HTR-8/SVneo (cell line): ENCODE results near the gene CD300H.
"Not testable (repeated sequence)": the region's sequence is repeated elsewhere in the genome, so short reads cannot be mapped to it uniquely, and the experiment has no call there.

ENCODE experiments used
- DNase-seq: peaks from one replicate; pipeline ENCODE4 v3.0.0; 2011; ENCODE audit warnings: low spot score, mixed read lengths; ENCODE audit not compliant: insufficient read length
- FAIRE-seq: peaks from 2 replicates; lab custom pipeline; 2011; peaks lifted over from hg19 to GRCh38; lab: Jason Lieb, UNC

The CD300H gene

GRCh38 chr17:74530831-74531150, 36.5 kb downstream of the CD300H start:
- FAIRE-seq: no peak

DNA sequence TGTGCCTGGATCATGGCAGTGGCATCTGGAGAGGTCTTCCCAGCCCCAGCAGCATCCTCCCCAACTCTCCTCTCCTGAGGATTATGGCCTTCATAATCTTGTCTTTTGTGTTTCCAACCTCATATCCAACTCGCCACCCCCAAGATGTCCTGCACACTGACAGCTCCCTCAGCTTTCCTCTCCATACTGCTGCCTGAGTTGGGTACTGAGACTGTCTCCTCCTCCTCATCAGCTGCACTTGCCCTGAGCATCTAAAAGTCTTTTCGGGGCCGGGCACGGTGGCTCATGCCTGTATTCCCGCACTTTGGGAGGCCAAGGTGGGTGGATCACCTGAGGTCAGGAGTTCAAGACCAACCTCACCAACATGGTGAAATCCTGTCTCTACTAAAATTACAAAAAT, 38.1 kb downstream of the CD300H start:
- DNase-seq (no peak), FAIRE-seq (no peak)

More at GRCh38 chr17:74530831-74531150, 36.5 kb downstream of the CD300H start:
- no peak for DNase-seq

- DNase-seq: no peak
- no peak for FAIRE-seq
Measured at GRCh38 chr17:74528491-74529199, 38.7 kb downstream of the CD300H start.

- FAIRE-seq (no peak), DNase-seq (no peak)
Measured at GRCh38 chr17:74527756-74528155, 39.6 kb downstream of the CD300H start.

DNA sequence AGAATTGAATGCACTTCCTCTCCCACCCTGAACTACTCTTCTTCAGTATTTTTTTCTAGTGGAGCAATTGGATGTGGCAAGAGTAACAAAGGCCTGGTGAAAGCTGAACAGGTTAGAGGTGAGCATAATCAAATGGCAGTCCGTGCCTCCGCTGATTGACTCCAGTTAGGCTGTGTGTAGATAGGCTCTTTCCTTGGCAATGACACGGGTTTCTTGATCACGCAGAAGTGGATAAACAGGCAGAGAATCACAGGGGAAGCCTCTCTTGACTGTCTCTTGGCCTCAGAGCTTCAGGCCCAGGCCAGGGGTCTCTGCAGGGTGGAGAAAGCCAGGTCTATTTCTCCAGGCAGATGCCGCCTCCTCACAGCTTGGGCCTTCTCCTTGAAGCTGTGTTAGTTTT, 40.2 kb downstream of the CD300H start:
- FAIRE-seq (no peak), DNase-seq (no peak)

DNA sequence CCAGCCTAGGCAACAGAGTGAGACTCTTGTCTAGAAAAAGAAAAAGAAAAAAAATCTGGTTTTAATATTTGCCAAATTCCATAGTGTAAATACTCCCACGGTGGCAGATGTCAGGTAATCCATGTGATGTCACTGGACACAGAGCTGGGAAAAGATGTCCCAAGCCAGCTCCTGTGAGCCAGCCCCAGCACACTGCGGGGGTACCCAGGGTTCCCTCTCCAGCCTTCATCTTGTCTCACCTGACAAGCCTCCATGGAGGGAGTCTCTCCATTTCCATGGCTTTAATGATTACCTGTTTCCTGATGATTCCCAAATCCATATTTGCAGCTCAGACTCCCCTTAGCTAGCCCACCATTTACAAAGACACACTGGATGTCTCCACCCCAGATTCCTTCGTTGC, 40.6 kb downstream of the CD300H start:
- DNase-seq (no peak), FAIRE-seq (no peak)

DNA sequence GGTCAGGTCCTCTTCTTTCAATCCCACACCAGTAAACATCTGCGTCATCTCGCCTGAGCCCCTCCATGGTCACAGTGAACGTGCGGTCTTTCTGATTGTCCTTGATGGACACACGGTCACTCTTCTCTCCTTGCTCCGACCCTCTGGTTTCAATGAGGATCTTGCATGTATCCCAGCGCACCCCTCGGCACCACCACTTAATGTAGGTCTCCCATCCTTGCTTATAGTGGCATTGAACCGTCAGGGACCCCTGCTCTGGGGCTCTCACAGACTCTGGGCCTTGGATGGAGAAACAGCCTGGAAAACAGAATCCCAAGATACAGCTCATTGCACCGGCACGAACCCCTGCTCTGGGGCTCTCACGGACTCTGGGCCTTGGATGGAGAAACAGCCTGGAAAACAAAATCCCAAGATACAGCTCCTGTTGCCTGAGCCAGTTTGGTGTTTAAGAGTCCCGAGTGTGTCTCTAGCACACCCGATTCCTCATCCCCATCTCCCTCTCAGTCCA, 41.5 kb downstream of the CD300H start:
- no peak for DNase-seq
- FAIRE-seq: no peak

DNA sequence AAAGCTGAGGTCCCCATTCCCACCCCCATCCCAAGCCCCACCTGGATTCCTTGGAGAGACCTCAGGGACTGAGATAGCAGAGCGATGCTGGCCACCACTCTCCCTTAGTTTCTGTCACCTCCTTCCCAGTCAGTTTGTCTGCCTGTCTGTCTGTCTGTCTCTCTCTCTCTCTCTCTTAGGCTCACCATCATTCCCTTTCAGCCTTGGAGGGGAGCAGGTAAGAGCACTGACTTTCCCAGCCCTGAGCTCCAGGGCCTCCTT, 41.9 kb downstream of the CD300H start:
- FAIRE-seq: peak; percentile 90
- DNase-seq: no peak

- FAIRE-seq: no peak
Measured at GRCh38 chr17:74524653-74525464, 42.5 kb downstream of the CD300H start.

GRCh38 chr17:74523308-74523707, 44.0 kb downstream of the CD300H start:
- FAIRE-seq (no peak), DNase-seq (no peak)

More at GRCh38 chr17:74524653-74525464, 42.5 kb downstream of the CD300H start:
- DNase-seq: no peak

DNA sequence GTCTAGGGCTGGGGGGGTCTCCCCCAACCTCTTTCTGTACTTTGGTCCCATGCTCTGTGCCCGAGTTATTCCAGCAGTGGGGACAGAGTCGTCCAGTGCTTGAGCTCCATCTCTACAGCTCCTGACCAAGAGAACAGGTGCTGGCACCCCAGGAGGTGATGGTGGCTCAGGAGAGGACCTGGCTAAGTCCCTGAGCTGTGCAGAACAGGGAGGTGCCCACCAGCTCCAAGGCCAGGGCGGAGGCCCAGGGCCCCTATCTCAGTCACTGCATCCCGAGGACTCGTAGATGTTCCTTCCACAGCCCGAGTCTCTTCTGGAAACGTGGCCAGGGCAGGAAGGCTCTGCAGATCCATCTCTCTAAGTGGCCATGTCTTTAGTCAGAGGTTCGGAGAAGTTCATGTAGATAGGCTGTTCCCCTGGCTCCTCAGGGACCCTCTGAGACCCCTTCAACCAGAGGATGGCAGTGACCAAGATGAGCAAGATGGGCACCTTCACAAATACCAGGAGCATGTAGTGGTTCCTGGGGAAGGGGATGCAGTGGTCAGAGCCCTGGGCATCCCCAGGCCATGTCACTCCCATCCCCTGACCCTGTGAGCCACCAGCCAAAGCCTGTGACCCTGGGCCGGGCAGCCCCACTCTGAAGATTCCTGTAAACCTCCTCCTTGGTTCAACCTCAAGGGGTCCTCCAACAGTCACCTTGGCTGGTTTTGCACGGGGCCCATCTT, 44.8 kb downstream of the CD300H start:
- no peak for DNase-seq
- FAIRE-seq: no peak

DNA sequence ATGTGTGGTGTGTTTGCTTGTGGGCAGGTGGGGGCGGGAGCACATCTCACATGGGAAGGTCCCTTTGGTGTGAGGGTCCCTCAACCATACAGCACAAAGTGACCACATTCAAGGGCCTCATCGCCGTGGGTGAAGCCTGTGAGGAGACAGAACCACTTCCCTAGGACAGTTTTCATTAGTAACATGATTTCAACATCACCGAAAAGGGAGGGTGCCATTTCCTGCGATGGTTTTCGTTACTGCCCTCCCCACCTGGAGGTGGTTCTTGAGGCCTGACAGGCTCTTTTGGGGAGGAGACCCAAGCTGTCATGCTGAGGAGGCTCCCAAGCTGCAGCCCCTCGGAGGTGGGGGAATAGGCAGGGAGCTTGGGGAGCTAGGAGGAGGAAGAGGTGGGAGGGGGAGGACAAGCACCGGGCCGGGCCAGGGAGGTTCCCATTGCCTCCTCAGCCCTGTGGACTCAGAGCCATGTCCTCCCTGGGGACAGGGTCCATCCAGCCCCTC, 45.6 kb downstream of the CD300H start:
- DNase-seq (no peak), FAIRE-seq (no peak)

- no peak for FAIRE-seq
- DNase-seq: no peak
Measured at GRCh38 chr17:74520790-74521480, 46.4 kb downstream of the CD300H start.

DNA sequence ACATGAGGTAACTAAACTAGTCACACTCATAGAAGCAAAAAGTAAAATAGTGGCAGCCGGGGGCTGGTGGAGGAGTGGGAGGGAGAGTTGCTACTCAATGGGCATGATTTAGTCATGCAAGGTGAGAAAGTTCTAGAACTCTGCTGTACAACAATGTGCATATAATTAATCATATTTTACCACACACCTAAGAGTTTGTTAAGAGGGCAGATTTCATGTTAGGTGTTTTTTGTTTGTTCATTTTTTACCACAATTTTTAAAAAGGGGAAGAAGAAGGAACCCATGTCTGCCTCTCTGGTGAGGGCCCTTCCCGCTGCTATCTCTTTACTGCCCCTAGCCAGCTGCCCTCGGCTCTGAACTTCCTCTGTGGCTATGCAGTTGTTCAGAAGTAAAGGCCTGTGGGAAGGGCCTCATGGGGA, 47.3 kb downstream of the CD300H start:
- DNase-seq (no peak), FAIRE-seq (no peak)

- FAIRE-seq, DNase-seq: not testable (repeated sequence)
Measured at GRCh38 chr17:74518413-74518981, 48.8 kb downstream of the CD300H start.

GRCh38 chr17:74516561-74517328, 50.6 kb downstream of the CD300H start:
- DNase-seq (no peak), FAIRE-seq (no peak)

- DNase-seq: no peak
- FAIRE-seq: no peak
Measured at GRCh38 chr17:74515941-74516340, 51.4 kb downstream of the CD300H start.

GRCh38 chr17:74514632-74515334, 52.5 kb downstream of the CD300H start:
- DNase-seq (no peak), FAIRE-seq (no peak)
